ENCODE data around the gene TNFRSF18. TPM values are rescaled to one million over a fixed set of nuclear protein-coding genes. Genes with fewer than 3 reads are reported as not detected.

The TNFRSF18 gene
- total and polyA plus RNA-seq, 2 donors (not counting 3 experiments of a cell fraction or from before 2014, with no cell fraction given): not detected

GRCh38 chr1:1235016-1235744, 28.8 kb upstream of the TNFRSF18 start:
- CTCF ChIA-PET: no interaction called here
- H3K79me2 ChIP-seq (ENCODE audit: control insufficient read depth, insufficient read depth, low read length): peaks cover 31% of the 10 kb centered on the region
- dilution Hi-C loops (cut with MboI; ENCODE audit: extremely low pct_ligation_motif_present, low sequenced_read_pairs): no loop called here

DNA sequence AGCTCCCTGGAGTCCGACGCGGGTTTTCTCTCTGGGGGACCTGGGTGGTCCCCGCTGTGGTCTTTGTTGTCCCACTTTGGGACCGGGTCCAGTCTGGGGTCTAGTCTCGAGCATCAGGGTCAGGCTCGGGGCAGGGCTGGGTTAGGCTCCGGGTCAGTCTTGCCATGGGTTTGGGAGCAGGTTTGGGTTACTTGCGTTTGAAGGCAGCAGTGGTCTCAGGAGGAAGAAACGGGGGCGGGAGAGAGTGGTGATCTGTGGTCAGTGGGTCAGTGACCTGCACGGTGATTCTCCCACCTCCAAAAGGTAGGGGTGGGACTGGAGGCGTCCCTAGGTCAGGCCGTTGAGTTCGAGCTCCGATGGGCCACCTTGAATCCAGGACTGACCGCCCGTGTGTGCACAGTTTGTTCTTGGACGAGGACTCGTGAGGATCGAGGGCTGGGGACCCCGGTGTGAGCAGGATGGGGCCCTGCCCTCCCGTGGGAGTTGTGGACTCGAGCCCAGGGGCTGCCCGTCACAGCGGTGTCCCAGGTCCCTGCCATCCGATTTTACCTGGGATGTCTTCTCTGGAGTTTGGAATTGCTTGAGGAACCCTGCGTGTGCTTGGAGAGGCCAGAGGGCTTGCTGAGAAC, 27.9 kb upstream of the TNFRSF18 start:
- POLR2A ChIA-PET: no interaction called here
- intact Hi-C loops (cut with micrococcal nuclease): no loop called here

More at GRCh38 chr1:1235016-1235744, 28.8 kb upstream of the TNFRSF18 start:
- Histone ChIP-seq H3K27me3 (ENCODE audit: control insufficient read depth in 2 of 2, insufficient read depth in 2 of 2, low read length in 2 of 2) (no peaks in the 10 kb centered on the region), H3K36me3 (ENCODE audit: control insufficient read depth in 2 of 2, extremely low read depth in 1 of 2, insufficient read depth in 2 of 2, low read length in 2 of 2) (no peaks in the 10 kb centered on the region), H3K4me3 (replicated peaks in 1 of 3; ENCODE audit: insufficient read depth in 1 of 3, low read depth in 1 of 3, low read length in 3 of 3) (no peak overlapping the region), H3K9me1 (replicated peaks; ENCODE audit: control insufficient read depth, extremely low read depth, insufficient read depth, low read length) (no peaks in the 10 kb centered on the region), H4K20me1 (replicated peaks; ENCODE audit: control insufficient read depth, extremely low read depth, insufficient read depth, low read length) (no peaks in the 10 kb centered on the region), H3K27ac (ENCODE audit: insufficient read depth, low read depth, low read length) (no peak overlapping the region), H3K9ac (replicated peaks; ENCODE audit: extremely low read depth, insufficient read depth, low read length) (no peak overlapping the region), H3K4me2 (ENCODE audit: insufficient read depth, low read length) (no peak overlapping the region), H2AFZ (ENCODE audit: low read depth, low read length) (no peak overlapping the region), H3K4me1 (ENCODE audit: control insufficient read depth, extremely low read depth, insufficient read depth, low read length) (peaks cover 6% of the 10 kb centered on the region), H3K9me3 (replicated peaks; ENCODE audit: control insufficient read depth, insufficient read depth, low read length) (no peaks in the 10 kb centered on the region)
- DNase-seq (ENCODE audit: low read depth, low spot score): no peak
- no peak for TF ChIP-seq GATA2 (IDR thresholded peaks at IDR 0.05; ENCODE audit: insufficient read depth, insufficient read length, low read depth, low read length)
- POLR2A ChIA-PET: no interaction called here
- intact Hi-C loops (cut with micrococcal nuclease): no loop called here
- BruUV-seq (replicated peaks): no TSS peak
- FAIRE-seq: no peak

More for the DNA sequence above, 27.9 kb upstream of the TNFRSF18 start:
- Histone ChIP-seq H3K4me1 (ENCODE audit: control insufficient read depth, extremely low read depth, insufficient read depth, low read length) (peaks cover 6% of the 10 kb centered on the region), H3K4me3 (replicated peaks in 1 of 3; ENCODE audit: insufficient read depth in 1 of 3, low read depth in 1 of 3, low read length in 3 of 3) (no peak overlapping the region), H3K36me3 (ENCODE audit: control insufficient read depth in 2 of 2, extremely low read depth in 1 of 2, insufficient read depth in 2 of 2, low read length in 2 of 2) (no peaks in the 10 kb centered on the region), H3K4me2 (ENCODE audit: insufficient read depth, low read length) (no peak overlapping the region), H3K79me2 (ENCODE audit: control insufficient read depth, insufficient read depth, low read length) (peaks cover 40% of the 10 kb centered on the region), H4K20me1 (replicated peaks; ENCODE audit: control insufficient read depth, extremely low read depth, insufficient read depth, low read length) (no peaks in the 10 kb centered on the region), H3K27ac (ENCODE audit: insufficient read depth, low read depth, low read length) (no peak overlapping the region), H3K9me1 (replicated peaks; ENCODE audit: control insufficient read depth, extremely low read depth, insufficient read depth, low read length) (no peaks in the 10 kb centered on the region), H3K27me3 (ENCODE audit: control insufficient read depth in 2 of 2, insufficient read depth in 2 of 2, low read length in 2 of 2) (no peaks in the 10 kb centered on the region), H2AFZ (ENCODE audit: low read depth, low read length) (no peak overlapping the region), H3K9me3 (replicated peaks; ENCODE audit: control insufficient read depth, insufficient read depth, low read length) (no peaks in the 10 kb centered on the region), H3K9ac (replicated peaks; ENCODE audit: extremely low read depth, insufficient read depth, low read length) (no peak overlapping the region)
- DNase-seq (ENCODE audit: low read depth, low spot score) (no peak), FAIRE-seq (no peak)
- CTCF ChIA-PET: no interaction called here
- no TSS peak for BruUV-seq (replicated peaks)
- TF ChIP-seq, protein P1, sequence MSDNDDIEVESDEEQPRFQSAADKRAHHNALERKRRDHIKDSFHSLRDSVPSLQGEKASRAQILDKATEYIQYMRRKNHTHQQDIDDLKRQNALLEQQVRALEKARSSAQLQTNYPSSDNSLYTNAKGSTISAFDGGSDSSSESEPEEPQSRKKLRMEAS (IDR thresholded peaks at IDR 0.05; ENCODE audit: insufficient read depth, insufficient read length): no peak
- TF ChIP-seq GATA2 (IDR thresholded peaks at IDR 0.05; ENCODE audit: insufficient read depth, insufficient read length, low read depth, low read length) (no peak), MYC (IDR thresholded peaks at IDR 0.05; ENCODE audit: low read depth, low read length) (no peak), FOS (IDR thresholded peaks at IDR 0.05; ENCODE audit: borderline replicate concordance, insufficient read depth, low read length) (no peak), POLR2AphosphoS5 (IDR thresholded peaks at IDR 0.05; ENCODE audit: insufficient read depth, low read depth, low read length) (no peak)
- TF ChIP-seq, protein P2, sequence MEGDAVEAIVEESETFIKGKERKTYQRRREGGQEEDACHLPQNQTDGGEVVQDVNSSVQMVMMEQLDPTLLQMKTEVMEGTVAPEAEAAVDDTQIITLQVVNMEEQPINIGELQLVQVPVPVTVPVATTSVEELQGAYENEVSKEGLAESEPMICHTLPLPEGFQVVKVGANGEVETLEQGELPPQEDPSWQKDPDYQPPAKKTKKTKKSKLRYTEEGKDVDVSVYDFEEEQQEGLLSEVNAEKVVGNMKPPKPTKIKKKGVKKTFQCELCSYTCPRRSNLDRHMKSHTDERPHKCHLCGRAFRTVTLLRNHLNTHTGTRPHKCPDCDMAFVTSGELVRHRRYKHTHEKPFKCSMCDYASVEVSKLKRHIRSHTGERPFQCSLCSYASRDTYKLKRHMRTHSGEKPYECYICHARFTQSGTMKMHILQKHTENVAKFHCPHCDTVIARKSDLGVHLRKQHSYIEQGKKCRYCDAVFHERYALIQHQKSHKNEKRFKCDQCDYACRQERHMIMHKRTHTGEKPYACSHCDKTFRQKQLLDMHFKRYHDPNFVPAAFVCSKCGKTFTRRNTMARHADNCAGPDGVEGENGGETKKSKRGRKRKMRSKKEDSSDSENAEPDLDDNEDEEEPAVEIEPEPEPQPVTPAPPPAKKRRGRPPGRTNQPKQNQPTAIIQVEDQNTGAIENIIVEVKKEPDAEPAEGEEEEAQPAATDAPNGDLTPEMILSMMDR (IDR thresholded peaks at IDR 0.05; ENCODE audit: extremely low read depth in 1 of 2, insufficient read depth in 1 of 2, low read depth in 1 of 2, low read length in 2 of 2): no peak
- dilution Hi-C loops (cut with MboI; ENCODE audit: extremely low pct_ligation_motif_present, low sequenced_read_pairs): no loop called here

All from endothelial cell of umbilical vein (primary cell).